ENCODE data around the gene TRIOBP.
"Not testable (repeated sequence)": the region's sequence is repeated elsewhere in the genome, so short reads cannot be mapped to it uniquely, and the experiment has no call there.

The TRIOBP gene

DNA sequence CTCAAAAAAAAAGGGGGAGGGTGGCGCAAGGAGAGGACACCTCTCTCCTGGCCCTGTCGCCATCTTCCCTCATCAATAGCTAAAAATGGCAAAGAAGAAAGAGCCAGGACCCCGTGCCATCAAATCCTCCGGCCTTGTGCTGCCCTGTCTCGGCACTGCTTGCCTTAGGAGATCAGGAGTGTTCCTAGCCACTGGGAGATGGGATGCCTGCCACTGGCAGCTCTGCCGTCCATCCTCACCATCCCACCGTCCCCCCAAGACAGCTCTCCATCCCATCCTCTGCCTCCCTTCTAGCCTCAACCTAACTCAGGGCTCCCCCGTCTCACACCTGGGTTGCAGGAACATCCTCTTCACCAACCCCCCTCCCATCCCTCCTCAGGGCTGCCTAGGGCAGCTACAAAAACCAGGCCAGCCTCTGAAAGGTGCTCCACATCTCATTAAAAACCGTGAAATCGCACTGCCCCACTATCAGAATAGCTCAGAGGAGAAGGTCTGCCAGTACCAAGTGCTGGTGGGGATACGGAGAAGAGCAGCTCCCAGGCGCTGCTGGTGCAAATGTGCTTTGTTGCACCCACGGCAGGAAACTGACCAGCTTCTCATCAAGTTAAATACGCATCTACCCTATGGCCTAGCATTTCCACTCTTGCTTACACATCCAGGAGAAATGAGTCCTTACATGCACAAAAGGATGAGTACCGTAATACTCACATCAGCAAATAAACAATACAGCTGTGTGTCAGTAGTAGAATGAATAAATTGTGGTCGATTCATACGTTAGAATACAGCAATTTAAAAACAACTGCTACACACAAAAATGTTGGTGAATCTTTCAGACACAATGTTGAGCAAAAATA, 79.2 kb downstream of the TRIOBP start:
- peak; percentile 59 for DNase-seq (ENCODE audit: low spot score)

DNA sequence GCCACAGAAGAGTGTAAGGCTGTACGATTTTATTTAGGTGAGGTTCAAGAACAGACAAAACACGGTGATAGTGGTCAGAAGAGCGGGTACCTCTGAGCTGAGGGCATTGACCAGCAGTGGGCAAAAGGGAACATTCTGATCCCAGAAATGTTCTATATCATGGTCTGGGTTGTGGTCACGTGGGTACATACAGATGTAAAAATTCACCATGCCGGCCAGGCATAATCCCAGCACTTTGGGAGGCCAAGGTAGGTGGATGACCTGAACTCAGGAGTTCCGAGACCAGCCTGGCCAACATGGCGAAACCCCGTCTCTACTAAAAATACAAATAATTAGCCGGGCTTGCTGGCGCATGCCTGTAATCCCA, 79.8 kb downstream of the TRIOBP start:
- DNase-seq (ENCODE audit: low spot score): no peak

DNA sequence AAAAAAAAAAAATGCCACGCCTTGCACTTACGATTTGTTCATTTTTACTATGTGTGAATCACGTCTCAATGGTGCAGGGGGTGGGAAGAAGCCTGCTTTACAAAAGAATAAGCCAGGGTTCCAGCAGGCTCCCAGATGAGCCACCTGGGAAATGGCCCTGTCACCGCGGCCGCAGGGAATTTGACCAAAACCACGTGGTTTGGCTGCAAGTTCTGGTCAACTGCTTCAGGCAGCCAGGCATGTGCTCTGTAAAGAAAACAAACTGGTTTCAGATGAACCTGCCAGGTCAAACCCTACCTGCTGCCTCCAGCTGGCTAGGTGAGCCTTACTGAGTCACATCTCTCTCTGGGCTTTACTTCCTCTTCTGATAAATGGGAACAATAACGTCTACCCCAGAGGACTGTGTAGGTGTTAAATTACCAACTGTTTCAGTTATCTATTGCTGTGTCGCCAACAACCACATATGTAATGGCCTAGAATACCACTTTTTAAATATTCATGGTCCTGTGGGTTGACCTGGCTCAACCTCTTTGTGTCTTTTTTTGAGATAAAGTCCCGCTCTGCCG, 80.4 kb downstream of the TRIOBP start:
- DNase-seq (ENCODE audit: low spot score): peak; percentile 84

DNA sequence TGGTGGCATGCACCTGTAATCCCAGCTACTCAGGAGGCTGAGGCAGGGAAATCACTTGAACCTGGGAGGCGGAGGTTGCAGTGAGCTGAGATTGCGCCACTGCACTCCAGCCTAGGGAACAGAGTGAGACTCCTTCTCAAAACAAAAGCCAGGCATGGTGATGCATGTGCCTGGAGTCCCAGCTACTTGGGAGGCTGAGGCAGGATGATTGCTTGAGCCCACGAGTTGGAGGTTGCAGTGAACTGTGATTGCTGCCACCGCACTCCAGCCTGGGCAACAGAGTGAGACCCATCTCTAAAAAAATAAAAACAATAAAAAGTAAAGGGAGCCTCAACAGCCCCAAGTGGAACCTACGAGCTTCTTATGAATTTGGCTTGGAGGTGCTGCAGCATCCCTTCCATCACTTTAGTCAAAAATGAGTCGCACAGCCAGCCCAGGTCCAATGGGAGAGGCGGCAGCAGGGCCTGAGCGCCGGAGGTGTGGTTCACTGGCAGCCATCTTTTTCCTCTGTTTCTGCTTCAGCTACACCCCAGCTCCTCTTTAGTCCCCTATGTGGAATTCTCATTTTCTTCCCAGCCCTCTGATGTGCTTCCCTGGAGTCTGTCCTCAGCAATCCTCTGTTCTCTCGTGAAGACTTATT, 81.6 kb downstream of the TRIOBP start:
- no peak for DNase-seq (ENCODE audit: low spot score)

- DNase-seq (ENCODE audit: low spot score): peak; percentile 22
Observed at GRCh38 chr22:37781434-37782059, 84.7 kb downstream of the TRIOBP start.

GRCh38 chr22:37782340-37783168, 85.7 kb downstream of the TRIOBP start:
- peak; percentile 74 for DNase-seq (ENCODE audit: low spot score)

DNA sequence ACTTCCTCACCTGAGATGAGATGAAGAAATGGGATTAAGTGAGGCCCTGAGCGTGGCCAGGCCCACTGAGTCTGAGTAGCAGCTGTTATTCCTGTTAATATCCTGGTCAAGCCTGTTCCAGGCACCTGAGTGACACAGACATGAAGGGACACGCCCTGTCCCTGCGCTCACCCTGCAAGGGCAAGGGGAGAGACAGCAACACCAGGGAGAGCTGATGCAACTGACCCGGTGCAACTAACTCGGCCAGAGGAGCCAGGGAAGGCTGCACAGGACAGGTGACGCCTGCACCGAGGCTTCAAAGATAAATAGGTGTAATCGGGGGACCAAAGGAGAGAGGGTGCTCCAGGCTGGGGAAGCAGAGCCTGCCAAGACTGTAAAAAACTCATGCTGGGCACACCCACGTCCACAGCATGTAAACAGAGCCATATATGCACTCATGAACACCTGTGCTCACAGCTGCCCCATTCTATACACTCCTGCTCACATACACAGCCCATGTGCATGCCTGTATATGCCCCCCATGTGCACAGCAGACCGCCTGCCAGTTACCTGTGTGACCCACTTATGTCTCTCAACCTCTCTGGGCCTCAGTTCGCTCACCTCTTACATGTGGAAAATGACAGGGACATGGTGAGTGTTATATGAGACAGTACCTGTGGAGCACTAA, 88.1 kb downstream of the TRIOBP start:
- DNase-seq (ENCODE audit: low spot score): no peak

DNA sequence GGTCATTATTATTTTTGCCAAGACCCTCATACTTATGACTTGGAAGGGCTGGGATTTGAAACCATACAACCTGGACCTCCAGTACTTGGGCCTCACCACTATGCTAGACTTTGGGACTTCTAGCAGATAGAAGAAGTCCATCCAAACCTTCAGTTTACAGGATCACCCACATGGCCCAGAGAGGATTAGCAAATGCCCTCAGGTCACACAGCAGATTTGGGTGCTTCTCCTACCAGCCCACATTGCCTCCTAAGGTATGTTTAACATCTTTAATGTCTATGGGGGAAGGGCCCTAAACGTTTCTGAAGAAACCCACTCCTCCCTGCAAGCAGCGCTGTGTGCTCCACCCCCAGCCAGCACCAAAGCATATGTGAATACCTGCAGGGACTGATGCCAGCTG, 93.4 kb downstream of the TRIOBP start:
- no peak for DNase-seq (ENCODE audit: low spot score)

GRCh38 chr22:37792494-37792893, 95.6 kb downstream of the TRIOBP start:
- no peak for DNase-seq (ENCODE audit: low spot score)

DNA sequence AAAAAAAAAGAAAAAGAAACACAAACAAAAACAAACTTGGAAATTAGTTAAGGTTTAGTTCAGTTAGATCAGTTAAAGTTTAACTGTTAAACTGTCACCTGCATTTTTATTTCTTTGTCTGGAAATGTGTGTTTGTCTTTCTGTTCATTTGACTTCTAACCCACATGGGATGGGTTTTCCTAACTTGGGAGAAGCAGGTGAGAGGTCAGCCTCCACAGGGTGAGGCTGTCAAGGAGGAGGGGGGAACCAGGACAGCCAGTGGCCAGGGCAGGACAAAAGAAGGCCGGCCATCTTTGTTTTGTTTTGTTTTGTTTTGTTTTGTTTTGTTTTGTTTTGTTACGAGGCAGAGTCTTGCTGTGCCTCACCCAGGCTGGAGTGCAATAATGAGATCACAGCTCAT, 97.5 kb downstream of the TRIOBP start:
- no peak for DNase-seq (ENCODE audit: low spot score)

DNA sequence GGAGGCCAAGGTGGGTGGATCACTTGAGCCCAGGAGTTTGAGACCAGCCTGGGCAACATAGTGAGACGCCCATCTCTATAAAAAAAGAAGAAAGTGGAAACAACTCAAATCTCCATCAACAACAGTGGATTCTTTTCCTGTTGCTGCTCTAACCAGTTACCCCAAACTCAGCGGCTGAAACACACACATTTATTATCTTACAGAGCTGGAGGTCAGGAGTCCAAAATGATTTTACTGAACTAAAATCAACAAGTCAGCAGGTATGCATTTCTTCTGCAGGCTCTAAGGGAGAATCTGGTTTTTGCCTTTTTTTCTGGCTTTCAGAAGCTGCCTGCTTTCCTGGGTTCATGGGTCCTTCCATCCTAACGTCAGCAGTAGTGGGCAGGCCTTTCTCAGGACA, 99.2 kb downstream of the TRIOBP start:
- no peak for DNase-seq (ENCODE audit: low spot score)

DNA sequence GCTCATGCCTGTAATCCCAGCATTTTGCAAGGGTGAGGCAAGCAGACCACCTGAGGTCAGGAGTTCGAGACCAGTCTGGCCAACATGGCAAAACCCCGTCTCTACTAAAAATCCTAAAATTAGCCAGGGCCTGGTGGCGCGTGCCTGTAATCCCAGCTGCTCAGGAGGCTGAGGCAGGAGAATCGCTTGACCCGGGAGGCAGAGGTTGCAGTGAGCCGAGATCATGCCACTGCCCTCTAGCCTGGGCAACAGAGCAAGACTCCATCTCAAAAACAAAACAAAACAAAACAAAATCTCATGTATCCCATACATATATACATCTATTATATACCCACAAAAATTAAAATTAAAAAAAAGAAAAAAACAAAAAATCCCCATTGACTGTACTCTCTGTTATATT, 100.4 kb downstream of the TRIOBP start:
- DNase-seq (ENCODE audit: low spot score): not testable (repeated sequence)

GRCh38 chr22:37797874-37798500, 101.1 kb downstream of the TRIOBP start:
- no peak for DNase-seq (ENCODE audit: low spot score)

GRCh38 chr22:37799979-37800378, 103.1 kb downstream of the TRIOBP start:
- DNase-seq (ENCODE audit: low spot score): not testable (repeated sequence)

DNA sequence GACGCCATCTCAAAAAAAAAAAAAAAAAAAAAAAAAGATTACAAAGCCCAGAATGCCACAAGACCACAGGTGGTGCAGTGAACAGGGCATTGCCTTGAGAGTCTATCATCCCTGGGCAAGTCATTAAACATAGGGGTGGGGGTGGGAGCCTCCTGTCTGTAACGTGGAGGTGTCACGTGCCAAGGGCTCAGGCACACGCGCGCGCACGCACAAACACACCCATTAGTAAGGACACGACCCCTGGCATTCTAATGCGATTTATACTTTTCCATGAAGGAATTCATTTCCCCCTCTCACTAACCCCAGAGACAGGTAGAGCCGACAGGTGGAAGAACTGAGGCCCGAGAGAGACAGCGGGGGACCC, 105.1 kb downstream of the TRIOBP start:
- DNase-seq (ENCODE audit: low spot score): no peak

DNA sequence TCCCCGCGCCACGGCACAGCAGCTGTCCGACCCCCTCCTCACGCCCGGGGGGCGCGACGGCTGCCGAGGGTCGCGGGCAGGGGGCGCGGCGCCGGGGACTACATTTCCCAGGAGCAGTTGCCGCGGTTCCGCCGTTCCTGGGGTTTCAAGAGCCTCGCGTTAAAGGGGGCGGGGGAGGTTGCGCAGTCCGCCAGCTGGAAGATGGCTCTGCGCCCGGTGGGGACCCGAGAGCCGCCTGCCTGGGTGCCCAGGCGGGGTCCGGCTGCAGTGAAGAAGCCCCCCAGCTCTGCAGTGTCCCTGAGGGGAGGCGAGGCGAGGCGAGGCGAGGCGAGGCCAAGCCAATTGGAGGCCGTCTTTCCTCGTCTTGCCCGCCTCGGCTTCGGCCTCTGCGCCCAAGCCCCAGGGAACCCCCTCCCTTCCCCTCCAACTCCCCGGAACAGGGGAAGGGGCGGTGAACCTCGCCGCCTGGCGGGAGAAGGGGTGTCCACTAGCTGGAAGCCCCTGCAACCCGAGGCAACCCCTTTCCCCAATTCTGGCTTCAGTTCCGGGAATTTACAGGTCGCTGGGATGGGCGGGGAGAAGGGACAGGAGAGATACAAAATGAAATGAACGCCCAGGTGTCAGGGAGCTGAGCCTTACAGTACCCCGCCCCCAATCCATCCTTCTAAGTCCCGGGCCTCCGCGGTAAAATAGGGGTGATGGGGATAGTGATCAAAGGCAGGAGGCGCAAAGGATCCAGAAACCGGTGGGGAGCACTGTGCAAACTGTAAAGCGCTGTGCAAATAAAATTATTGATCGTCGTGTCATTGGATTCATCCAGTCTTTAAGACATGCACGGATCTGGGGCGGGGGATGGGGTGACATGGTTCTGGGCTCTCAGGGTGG, 105.7 kb downstream of the TRIOBP start:
- DNase-seq (ENCODE audit: low spot score): peak; percentile 74

- no peak for DNase-seq (ENCODE audit: low spot score)
Observed at GRCh38 chr22:37803195-37803638, 106.4 kb downstream of the TRIOBP start.

GRCh38 chr22:37803639-37804351, 106.9 kb downstream of the TRIOBP start:
- DNase-seq (ENCODE audit: low spot score): no peak

- peak; percentile 48 for DNase-seq (ENCODE audit: low spot score)
Observed at GRCh38 chr22:37804352-37804880, 107.6 kb downstream of the TRIOBP start.

All from hepatic stellate cell (primary cell).